ENCODE results near the gene LONRF2.
"Not testable (repeated sequence)": the region's sequence is repeated elsewhere in the genome, so short reads cannot be mapped to it uniquely, and the experiment has no call there.

Gene LONRF2

GRCh38 chr2:100250645-100251044 is 71.7 kb downstream of the LONRF2 start:
- no peak for DNase-seq

GRCh38 chr2:100248971-100249370 is 73.3 kb downstream of the LONRF2 start:
- no peak for DNase-seq

GRCh38 chr2:100248556-100248955 is 73.7 kb downstream of the LONRF2 start:
- not testable (repeated sequence) for DNase-seq

GRCh38 chr2:100248044-100248330 is 74.3 kb downstream of the LONRF2 start:
- DNase-seq, result no peak

GRCh38 chr2:100247256-100248043 is 74.9 kb downstream of the LONRF2 start:
- no peak for DNase-seq

GRCh38 chr2:100246163-100247145 is 75.8 kb downstream of the LONRF2 start:
- DNase-seq, result peak; percentile 74

- DNase-seq, result no peak
These were observed 76.6 kb downstream of the LONRF2 start for GRCh38 chr2:100245681-100246080.

GRCh38 chr2:100244881-100245605 is 77.3 kb downstream of the LONRF2 start:
- peak; percentile 85 for DNase-seq

- no peak for DNase-seq
These were observed 78.7 kb downstream of the LONRF2 start for GRCh38 chr2:100243631-100244030.

GRCh38 chr2:100242891-100243619 is 79.2 kb downstream of the LONRF2 start:
- peak; percentile 83 for DNase-seq

GRCh38 chr2:100242476-100242875 is 79.8 kb downstream of the LONRF2 start:
- no peak for DNase-seq

GRCh38 chr2:100241236-100241635 is 81.1 kb downstream of the LONRF2 start:
- no peak for DNase-seq

GRCh38 chr2:100240386-100240785 is 81.9 kb downstream of the LONRF2 start:
- no peak for DNase-seq

- no peak for DNase-seq
These were observed 82.7 kb downstream of the LONRF2 start for GRCh38 chr2:100239486-100240210.

GRCh38 chr2:100238471-100238870 is 83.8 kb downstream of the LONRF2 start:
- no peak for DNase-seq

GRCh38 chr2:100237770-100238169 is 84.5 kb downstream of the LONRF2 start:
- no peak for DNase-seq

- no peak for DNase-seq
These were observed 85.1 kb downstream of the LONRF2 start for GRCh38 chr2:100237163-100237562.

- DNase-seq, result no peak
These were observed 86.1 kb downstream of the LONRF2 start for GRCh38 chr2:100236166-100236565.

- no peak for DNase-seq
These were observed 86.7 kb downstream of the LONRF2 start for GRCh38 chr2:100235581-100235980.

GRCh38 chr2:100235098-100235497 is 87.2 kb downstream of the LONRF2 start:
- DNase-seq, result no peak

- no peak for DNase-seq
These were observed 88.2 kb downstream of the LONRF2 start for GRCh38 chr2:100234141-100234540.

- DNase-seq, result no peak
These were observed 89.2 kb downstream of the LONRF2 start for GRCh38 chr2:100233061-100233460.
